ENCODE data around the gene C1orf210. TPM values are rescaled to one million over a fixed set of nuclear protein-coding genes. Genes with fewer than 3 reads are reported as not detected.

Gene C1orf210
- total RNA-seq, 1 experiment from 2014 or later = 12.8 TPM

GRCh38 chr1:43241413-43241836 is 44.0 kb downstream of the C1orf210 start (continued):
- TF ChIP-seq ERG (CRISPR knock-in tag; IDR thresholded peaks at IDR 0.05) (no peak), NR2C2 (CRISPR knock-in tag; IDR thresholded peaks at IDR 0.05) (no peak), CREB1 (CRISPR knock-in tag; IDR thresholded peaks at IDR 0.05) (no peak), NFE2L1 (CRISPR knock-in tag; IDR thresholded peaks at IDR 0.05) (no peak), ZNF281 (CRISPR knock-in tag; IDR thresholded peaks at IDR 0.05) (no peak), ZNF512 (CRISPR knock-in tag; IDR thresholded peaks at IDR 0.05; ENCODE audit: borderline replicate concordance) (no peak), MXD4 (CRISPR knock-in tag; IDR thresholded peaks at IDR 0.05; ENCODE audit: borderline replicate concordance) (no peak)

GRCh38 chr1:43239484-43239883 is 45.9 kb downstream of the C1orf210 start:
- H3K27ac Mint-ChIP-seq = no peak overlapping the region
- H3K4me3 Mint-ChIP-seq = no peak overlapping the region
- POLR2A ChIA-PET = no interaction called here

More at GRCh38 chr1:43239484-43239883, 45.9 kb downstream of the C1orf210 start:
- Mint-ChIP-seq H3K9me3 (peaks cover 23% of the 10 kb centered on the region), H3K36me3 (no peaks in the 10 kb centered on the region; the same call in 1 of the 2 replicates), H3K4me1 (no peaks in the 10 kb centered on the region), H3K27me3 (ENCODE audit: low read depth) (peaks cover 10% of the 10 kb centered on the region)
- DNase-seq (ENCODE audit: low spot score) = no peak
- CTCF ChIA-PET = interaction anchor here (1.2 to 7.6 kb wide), 5 partner anchors 12 to 175 kb away, joined by 4 to 40 read pairs (median 6); partner anchors contain the start of genes C1orf210 and CDC20
- TF ChIP-seq ZNF532 (CRISPR knock-in tag; IDR thresholded peaks at IDR 0.05; ENCODE audit: borderline replicate concordance) = no peak
- no peak for TF ChIP-seq JUN (CRISPR knock-in tag; IDR thresholded peaks at IDR 0.05)
- TF ChIP-seq KAT7 (CRISPR knock-in tag; IDR thresholded peaks at IDR 0.05; ENCODE audit: borderline replicate concordance) = no peak
- TF ChIP-seq GRHL2 (CRISPR knock-in tag; IDR thresholded peaks at IDR 0.05; ENCODE audit: insufficient replicate concordance, severe bottlenecking) = no peak
- no peak for TF ChIP-seq ZNF219 (CRISPR knock-in tag; IDR thresholded peaks at IDR 0.05; ENCODE audit: borderline replicate concordance)
- TF ChIP-seq E2F4 (CRISPR knock-in tag; IDR thresholded peaks at IDR 0.05; ENCODE audit: borderline replicate concordance, low read depth) = no peak
- TF ChIP-seq IRF1 (CRISPR knock-in tag; IDR thresholded peaks at IDR 0.05) = no peak
- TF ChIP-seq SOX15 (CRISPR knock-in tag; IDR thresholded peaks at IDR 0.05) = no peak
- TF ChIP-seq HMGA2 (CRISPR knock-in tag; IDR thresholded peaks at IDR 0.05) = no peak
- no peak for TF ChIP-seq HMGXB4 (CRISPR knock-in tag; IDR thresholded peaks at IDR 0.05)
- TF ChIP-seq GABPB1 (CRISPR knock-in tag; IDR thresholded peaks at IDR 0.05) = no peak
- no peak for TF ChIP-seq AR (CRISPR knock-in tag; IDR thresholded peaks at IDR 0.05)
- no peak for TF ChIP-seq MYBL2 (CRISPR knock-in tag; IDR thresholded peaks at IDR 0.05)
- no peak for ATAC-seq
